Thyroid gland (tissue), 4 donors: ENCODE results near the gene SC5D.

Experiments used
- POLR2A ChIP-seq, 2 donors: fragments of 450-650 bp; IDR thresholded peaks; one replicate each; pipeline ENCODE4 v1.6.1; 2017; ENCODE audit warnings: antibody characterized with exemption in 2 of 2, mild to moderate bottlenecking in 2 of 2, moderate library complexity in 1 of 2
- TF ChIP-seq, protein P1 (sequence below), 6 experiments: fragments of 200-600 bp in 3 of 6; fragments of 450-650 bp in 3 of 6; sonication (generic) in 3 of 6; IDR thresholded peaks; one replicate each; pipeline ENCODE4 v1.5.1; 2016 to 2019; ENCODE audit warnings: antibody characterized with exemption in 6 of 6, mild to moderate bottlenecking in 2 of 6, inconsistent platforms in 1 of 6, moderate library complexity in 1 of 6

DNA sequence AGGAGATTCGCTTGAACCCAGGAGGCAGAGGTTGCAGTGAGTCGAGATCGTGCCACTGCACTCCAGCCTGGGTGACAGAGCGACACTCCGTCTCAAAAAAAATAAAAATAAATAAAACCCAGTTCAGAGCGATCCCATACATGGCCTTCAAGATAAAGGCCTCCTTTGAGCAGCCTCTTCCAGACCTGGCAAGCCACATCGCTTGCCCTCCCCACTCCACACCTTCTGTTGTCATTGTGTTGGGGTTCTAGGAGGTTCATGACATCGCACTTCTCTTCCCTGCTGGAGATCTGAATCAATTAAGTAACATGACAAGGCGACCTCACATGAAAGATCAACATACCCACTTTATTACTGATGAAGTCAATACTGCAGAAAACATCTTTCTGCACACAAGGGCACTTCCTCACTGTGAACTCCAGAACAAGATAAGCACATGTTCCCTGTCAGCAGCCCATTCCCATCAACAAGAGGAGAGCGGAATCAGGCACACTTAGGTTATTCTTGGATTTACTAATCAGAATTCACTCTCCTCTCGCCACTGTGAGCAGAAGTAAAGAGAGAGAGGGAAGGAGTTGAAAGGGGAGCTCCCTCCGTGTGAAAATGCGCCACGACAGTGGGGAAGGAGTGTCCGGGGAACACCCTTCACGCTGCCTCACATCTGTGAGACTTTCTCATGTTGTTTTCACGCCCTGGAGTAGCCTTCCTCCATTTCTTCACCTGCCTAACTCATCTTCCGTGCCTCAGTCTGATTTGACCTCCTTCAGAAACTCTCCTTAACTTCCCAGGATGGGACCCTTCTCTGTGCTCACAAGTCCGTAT, 38.3 kb downstream of the SC5D start:
- TF ChIP-seq, protein P1, sequence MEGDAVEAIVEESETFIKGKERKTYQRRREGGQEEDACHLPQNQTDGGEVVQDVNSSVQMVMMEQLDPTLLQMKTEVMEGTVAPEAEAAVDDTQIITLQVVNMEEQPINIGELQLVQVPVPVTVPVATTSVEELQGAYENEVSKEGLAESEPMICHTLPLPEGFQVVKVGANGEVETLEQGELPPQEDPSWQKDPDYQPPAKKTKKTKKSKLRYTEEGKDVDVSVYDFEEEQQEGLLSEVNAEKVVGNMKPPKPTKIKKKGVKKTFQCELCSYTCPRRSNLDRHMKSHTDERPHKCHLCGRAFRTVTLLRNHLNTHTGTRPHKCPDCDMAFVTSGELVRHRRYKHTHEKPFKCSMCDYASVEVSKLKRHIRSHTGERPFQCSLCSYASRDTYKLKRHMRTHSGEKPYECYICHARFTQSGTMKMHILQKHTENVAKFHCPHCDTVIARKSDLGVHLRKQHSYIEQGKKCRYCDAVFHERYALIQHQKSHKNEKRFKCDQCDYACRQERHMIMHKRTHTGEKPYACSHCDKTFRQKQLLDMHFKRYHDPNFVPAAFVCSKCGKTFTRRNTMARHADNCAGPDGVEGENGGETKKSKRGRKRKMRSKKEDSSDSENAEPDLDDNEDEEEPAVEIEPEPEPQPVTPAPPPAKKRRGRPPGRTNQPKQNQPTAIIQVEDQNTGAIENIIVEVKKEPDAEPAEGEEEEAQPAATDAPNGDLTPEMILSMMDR (IDR thresholded peaks at IDR 0.05), result no peak
- no peak for TF ChIP-seq POLR2A (IDR thresholded peaks at IDR 0.05)
